Psoas muscle (tissue), 8 donors: Measurements from ENCODE around the gene STXBP1. TPM values are rescaled to one million over a fixed set of nuclear protein-coding genes. Genes with fewer than 3 reads are reported as not detected.

Source experiments
- ATAC-seq, 4 donors: fragments of 200-7000 bp; cut with Tn5 transposase; one replicate each; pipeline ENCODE4 v1.9.1; 2020; ENCODE audit warnings: moderate library complexity in 3 of 4, mild to moderate bottlenecking in 2 of 4
- DNase-seq, 2 donors: peaks; one replicate each; pipeline ENCODE4 v3.0.0-alpha.2; 2020
- H3K27ac ChIP-seq: fragments of 200-600 bp; one replicate; pipeline ENCODE4 v1.8.0; 2022
- H3K27me3 ChIP-seq, 3 donors: fragments of 200-600 bp in 1 of 3; one replicate each; pipeline versions ENCODE4 v1.6.1 to v1.8.0; 2013 to 2022; ENCODE audit warnings: low read length in 2 of 3, mild to moderate bottlenecking in 2 of 3, moderate library complexity in 1 of 3; ENCODE audit not compliant: insufficient read depth in 3 of 3
- H3K36me3 ChIP-seq, 2 donors: fragments of 200-600 bp in 1 of 2; one replicate each; pipeline versions ENCODE4 v1.6.1 to v1.8.0; 2013 to 2022; ENCODE audit warnings: low read depth in 1 of 2, mild to moderate bottlenecking in 1 of 2, moderate library complexity in 1 of 2; ENCODE audit not compliant: insufficient read depth in 1 of 2
- H3K4me1 ChIP-seq: fragments of 200-600 bp; one replicate; pipeline ENCODE4 v1.8.0; 2022
- H3K4me3 ChIP-seq: fragments of 200-600 bp; one replicate; pipeline ENCODE4 v1.8.0; 2022; ENCODE audit warnings: mild to moderate bottlenecking
- H3K9me3 ChIP-seq: fragments of 200-600 bp; one replicate; pipeline ENCODE4 v1.8.0; 2022
- CTCF ChIP-seq: fragments of 200-600 bp; IDR thresholded peaks from one replicate; pipeline ENCODE4 v1.8.0; 2022; ENCODE audit warnings: antibody characterized with exemption
- WGBS, 3 donors: extraction: QIAGEN DNeasy Blood & Tissue Kit; methylation state at CpG; one replicate each; pipeline versions ENCODE4 v1.1.6 to v1.1.7; 2013; 5-methylcytosine and 5-hydroxymethylcytosine counted together
- intact Hi-C, 2 donors: fragments of 100-400 bp; cut with DNase I; formaldehyde crosslinking; loops; one replicate each; pipeline versions ENCODE4 v1.11.0 to v1.14.2; 2022
- polyA plus RNA-seq, 3 donors: library from polyadenylated mRNA; stranded (reverse); fragments of 200-250 nt; gene quantifications; one replicate each; pipeline ENCODE4 v1.2.3, GENCODE V29; 2013
- total RNA-seq, 4 donors: library from RNA; stranded (reverse); fragmentation: NEBNext Ultra II Directional in 2 of 4; extraction: Animal tissue kit (Norgen Biotek cat#: 25700) in 2 of 4; gene quantifications; one replicate each; pipeline versions ENCODE4 v1.2.1 to v1.2.4, GENCODE V29; 2021 to 2023
- donor health status: healthy with polysubstance abuse.
- donor health status: DM: no; HTN: no; CAD: no; lungs with moderate emphysema.
- donor health status: Bipolar disorder and iron deficiency.
- donor health status: healthy.
- donor health status: DM: yes; HTN: yes; CAD: no.
- donor health status: DM: no; HTN: no; CAD: no.
- donor health status: DM: no; HTN: no; CAD: no.
- donor health status: DM: yes; HTN: yes; CAD: no.

The STXBP1 gene
- total and polyA plus RNA-seq, 7 donors = 2.8 to 12.3 (median 6.7) TPM

DNA sequence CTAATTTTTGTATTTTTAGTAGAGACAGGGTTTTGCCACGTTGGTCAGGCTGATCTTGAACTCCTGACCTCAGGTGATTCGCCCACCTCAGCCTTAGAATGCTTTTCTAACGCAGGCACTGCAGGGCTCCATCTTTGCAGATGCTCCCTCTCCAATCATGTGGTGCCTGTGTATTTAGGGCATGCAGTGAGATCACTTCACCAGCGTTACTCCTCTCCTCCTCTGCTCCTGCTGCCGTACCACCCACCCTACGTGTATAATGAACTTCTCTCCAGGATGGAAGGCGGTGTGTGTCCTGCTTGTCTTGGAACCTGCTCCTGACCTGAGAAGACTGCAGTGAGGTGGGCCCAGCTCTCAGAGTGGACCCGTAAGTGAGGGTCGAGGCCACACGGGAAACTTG lies 81.1 kb downstream of the STXBP1 start:
- 82 to 94% (median 88%) methylated on average over 10 of the region's 10 CpGs for WGBS, 3 donors
- Histone ChIP-seq H3K4me1 (no peaks in the 10 kb centered on the region), H3K27me3 (no peaks in the 10 kb centered on the region), H3K9me3 (no peaks in the 10 kb centered on the region), H3K4me3 (no peak overlapping the region), H3K36me3 (peaks cover 0 to 20% of the 10 kb centered on the region in 2 donors), H3K27ac (no peak overlapping the region)
- intact Hi-C loops = no loop called here
- no peak for TF ChIP-seq CTCF
- no peak for DNase-seq
- ATAC-seq = no peak

DNA sequence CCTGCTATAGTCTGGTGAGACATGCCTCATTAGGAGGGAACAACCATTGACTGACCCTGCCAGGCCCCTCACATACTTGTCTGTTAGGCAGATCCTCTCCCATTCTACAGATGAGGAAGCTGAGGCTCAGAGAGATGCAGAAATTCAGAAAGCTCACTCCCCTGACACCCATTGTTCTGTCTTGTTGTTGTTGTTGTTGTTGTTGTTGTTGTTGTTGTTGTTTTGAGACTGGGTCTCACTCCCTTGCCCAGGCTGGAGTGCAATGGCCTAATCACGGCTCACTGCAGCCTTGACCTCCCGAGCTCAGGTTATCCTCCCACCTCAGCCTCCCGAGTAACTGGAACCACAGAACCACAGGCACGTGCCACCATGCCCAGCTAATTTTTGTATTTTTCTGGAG lies 81.6 kb downstream of the STXBP1 start:
- H3K4me3 ChIP-seq = no peak overlapping the region
- intact Hi-C loops = no loop called here
- 91 to 97% (median 94%) methylated on average over 4 of the region's 4 CpGs for WGBS, 3 donors
- no peaks in the 10 kb centered on the region for H3K9me3 ChIP-seq
- peaks cover under 1% of the 10 kb centered on the region for H3K4me1 ChIP-seq
- DNase-seq (no peak), ATAC-seq (no peak)
- H3K27ac ChIP-seq = no peak overlapping the region
- no peaks in the 10 kb centered on the region for H3K27me3 ChIP-seq
- no peak for TF ChIP-seq CTCF
- H3K36me3 ChIP-seq = peaks cover 0 to 17% of the 10 kb centered on the region in 2 donors

GRCh38 chr9:127694890-127695720 lies 83.0 kb downstream of the STXBP1 start:
- H3K36me3 ChIP-seq = peaks cover 0 to 11% of the 10 kb centered on the region in 2 donors
- DNase-seq (no peak), ATAC-seq (no peak)
- TF ChIP-seq CTCF = no peak
- no peaks in the 10 kb centered on the region for H3K27me3 ChIP-seq
- no peaks in the 10 kb centered on the region for H3K9me3 ChIP-seq
- no peak overlapping the region for H3K27ac ChIP-seq
- intact Hi-C loops = no loop called here
- peaks cover 12% of the 10 kb centered on the region for H3K4me1 ChIP-seq
- 46 to 69% (median 55%) methylated on average over 9 of the region's 9 CpGs for WGBS, 3 donors
- H3K4me3 ChIP-seq = no peak overlapping the region

DNA sequence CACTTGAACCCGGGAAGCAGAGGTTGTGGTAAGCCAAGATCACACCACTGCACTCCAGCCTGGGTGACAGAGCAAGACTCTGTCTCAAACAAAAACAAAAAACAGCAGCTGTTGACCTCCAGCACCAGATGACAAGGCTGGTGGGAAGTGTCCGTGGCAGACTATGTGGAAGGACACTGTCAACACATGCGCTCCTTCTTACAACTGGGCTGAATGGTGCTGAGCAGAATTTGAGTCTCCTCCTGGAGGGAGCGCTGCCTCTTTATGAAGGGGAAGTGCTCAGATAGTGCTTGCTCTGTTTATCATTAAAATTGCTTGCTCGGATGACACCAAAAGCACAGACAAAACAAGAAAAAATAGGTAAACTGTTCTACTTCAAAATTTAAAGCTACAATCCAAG lies 85.5 kb downstream of the STXBP1 start:
- H3K27ac ChIP-seq = peak overlapping the region; percentile 88
- no peaks in the 10 kb centered on the region for H3K27me3 ChIP-seq
- H3K4me3 ChIP-seq = no peak overlapping the region
- DNase-seq (no peak), ATAC-seq (no peak)
- H3K9me3 ChIP-seq = no peaks in the 10 kb centered on the region
- 55 to 73% (median 61%) methylated on average over 5 of the region's 5 CpGs for WGBS, 3 donors
- H3K36me3 ChIP-seq = no peaks in the 10 kb centered on the region
- H3K4me1 ChIP-seq = peaks cover 19% of the 10 kb centered on the region
- no peak for TF ChIP-seq CTCF
- intact Hi-C loops = no loop called here

DNA sequence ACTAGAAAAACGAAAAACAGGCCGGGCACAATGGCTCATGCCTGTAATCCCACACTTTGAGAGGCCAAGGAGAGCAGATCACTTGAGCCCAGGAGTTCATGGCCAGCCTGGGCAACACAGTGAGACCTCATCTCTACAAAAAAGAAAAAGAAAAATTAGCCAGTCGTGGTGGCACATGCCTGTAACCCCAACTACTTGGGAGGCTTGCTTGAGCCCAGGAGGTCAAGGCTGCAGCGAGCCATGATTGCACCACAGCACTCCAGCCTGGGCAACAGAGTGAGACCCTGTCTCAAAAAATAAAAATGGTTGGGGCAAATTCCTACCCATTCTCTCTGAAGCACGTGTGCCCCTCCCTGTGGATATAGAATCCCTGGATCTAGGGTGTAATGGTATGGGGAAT lies 86.3 kb downstream of the STXBP1 start:
- no peak for TF ChIP-seq CTCF
- 88 to 96% (median 92%) methylated on average over 5 of the region's 5 CpGs for WGBS, 3 donors
- no peaks in the 10 kb centered on the region for H3K36me3 ChIP-seq
- H3K27me3 ChIP-seq = no peaks in the 10 kb centered on the region
- H3K27ac ChIP-seq = peak overlapping the region; percentile 88
- no peaks in the 10 kb centered on the region for H3K9me3 ChIP-seq
- ATAC-seq = no peak
- no peak for DNase-seq
- intact Hi-C loops = loop anchor here in 1 of 2 donors (2.0 kb wide), 1 partner anchor 14 kb away; no protein-coding TSS in a partner anchor
- no peak overlapping the region for H3K4me3 ChIP-seq
- H3K4me1 ChIP-seq = peaks cover 19% of the 10 kb centered on the region
